GM12891 (cell line): ENCODE data around the gene MANF.

Source experiments
- PAX5 ChIP-seq: IDR thresholded peaks from 2 replicates; pipeline ENCODE4 v1.6.1; 2011; ENCODE audit warnings: low read length, moderate library complexity, mild to moderate bottlenecking; ENCODE audit not compliant: insufficient read depth, severe bottlenecking
- POLR2A ChIP-seq: IDR thresholded peaks from 2 replicates; pipeline ENCODE4 v1.6.1; 2011; ENCODE audit warnings: low read depth, low read length, control low read depth
- POLR2AphosphoS5 ChIP-seq: IDR thresholded peaks from 2 replicates; pipeline ENCODE4 v1.6.1; 2011; ENCODE audit warnings: low read depth, low read length, control low read depth
- POU2F2 ChIP-seq: IDR thresholded peaks from 2 replicates; pipeline ENCODE4 v1.6.1; 2011; ENCODE audit warnings: low read depth, mild to moderate bottlenecking, control low read depth, low read length, moderate library complexity
- TAF1 ChIP-seq: IDR thresholded peaks from 2 replicates; pipeline ENCODE4 v1.6.1; 2011; ENCODE audit warnings: low read depth, low read length, control low read depth

DNA sequence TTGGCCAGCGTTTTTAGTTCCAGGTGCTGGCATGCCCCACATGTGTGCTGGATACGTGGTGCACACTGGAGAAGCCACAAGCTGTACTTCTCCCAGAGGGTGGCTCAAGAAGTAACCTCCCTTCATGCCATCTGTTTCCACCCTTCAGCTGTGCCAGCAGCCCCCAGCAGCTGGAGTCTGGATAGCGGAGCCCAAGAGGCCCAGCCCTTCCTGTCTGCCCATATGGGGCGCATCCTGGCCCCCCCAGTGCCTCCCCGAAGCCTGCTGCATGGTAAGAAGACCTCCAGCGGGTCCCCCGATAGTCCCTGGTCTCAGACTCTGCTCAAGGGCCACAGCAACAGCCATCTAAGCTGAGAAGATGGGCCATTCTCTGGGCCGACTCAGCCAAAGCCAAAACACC lies 5.8 kb upstream of the MANF start:
- TF ChIP-seq POLR2A, result no peak
- no peak for TF ChIP-seq POLR2AphosphoS5
- no peak for TF ChIP-seq TAF1
- no peak for TF ChIP-seq PAX5
- TF ChIP-seq POU2F2, result no peak
